GM12801 (cell line): Measurements from ENCODE around the gene TMEM35B.

ENCODE experiments used
- CTCF ChIP-seq: IDR thresholded peaks from one replicate; pipeline ENCODE4 v1.5.1; 2011; ENCODE audit warnings: control low read depth; ENCODE audit not compliant: insufficient read length; ENCODE audit errors: extremely low read depth

Gene TMEM35B

GRCh38 chr1:34984793-34985608, at the start of gene TMEM35B:
TSS of gene TMEM35B (minus strand) at chr1:34985347. CDS start at chr1:34985305, 42 bp downstream.
- no peak for TF ChIP-seq CTCF

DNA sequence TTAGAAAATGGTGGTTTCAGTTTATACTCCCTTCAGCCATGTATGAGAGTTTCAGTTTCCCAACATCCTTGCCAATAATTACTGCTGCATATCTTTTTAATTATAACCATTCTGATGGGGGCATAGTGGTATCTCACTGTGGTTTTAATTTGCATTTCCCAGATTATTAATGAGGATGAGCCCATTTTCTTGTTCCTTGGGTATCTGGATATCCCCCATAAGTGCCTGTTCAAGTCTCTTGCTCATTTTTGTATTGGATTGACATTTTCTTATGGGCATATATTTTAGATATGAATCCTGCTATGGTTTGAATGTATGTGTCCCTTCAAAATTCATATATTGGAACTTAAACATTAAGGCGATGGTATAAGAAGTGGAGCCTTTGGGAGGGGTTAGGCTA, 48.2 kb upstream of the TMEM35B start:
- TF ChIP-seq CTCF = no peak

GRCh38 chr1:35032384-35032739, 47.2 kb upstream of the TMEM35B start:
- no peak for TF ChIP-seq CTCF

- TF ChIP-seq CTCF = no peak
Measured at GRCh38 chr1:35030756-35031446, 45.8 kb upstream of the TMEM35B start.

DNA sequence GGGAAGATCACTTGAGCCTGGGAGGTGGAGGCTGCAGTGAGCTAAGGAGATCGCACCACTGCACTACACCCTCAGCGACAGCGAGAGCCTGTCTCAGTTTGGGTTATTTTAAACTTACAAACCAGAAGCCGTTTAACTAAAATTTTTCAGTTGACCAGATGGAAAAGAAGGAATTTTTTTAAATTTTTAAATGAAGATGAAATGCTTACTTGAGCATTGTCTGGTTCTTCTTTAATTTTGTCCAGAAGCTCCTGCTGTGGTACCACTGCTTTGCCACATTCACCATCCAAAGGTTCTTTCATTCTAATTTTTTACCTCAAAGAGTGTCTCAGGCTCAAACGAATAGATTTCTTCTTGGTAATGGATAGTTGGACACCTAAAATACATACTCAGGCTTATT, 45.2 kb upstream of the TMEM35B start:
- no peak for TF ChIP-seq CTCF

DNA sequence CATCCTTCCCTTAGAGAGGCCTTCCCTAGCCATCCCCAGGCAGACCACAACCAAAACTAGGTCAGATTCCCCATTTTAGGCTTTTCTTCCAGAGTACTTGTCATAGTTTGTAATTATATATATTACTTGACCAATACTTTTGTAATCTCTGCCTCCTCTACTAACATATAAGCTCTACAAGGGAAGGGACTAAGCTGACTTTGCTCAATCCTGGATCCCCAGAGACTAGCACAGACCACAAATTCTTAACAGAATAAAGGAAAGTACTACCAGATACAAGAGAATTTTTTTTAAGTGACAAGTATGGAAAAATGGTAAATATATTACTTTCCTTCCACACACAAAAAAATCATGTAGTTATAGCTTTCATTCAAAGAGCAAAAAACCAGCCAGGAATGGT, 44.6 kb upstream of the TMEM35B start:
- TF ChIP-seq CTCF = no peak

DNA sequence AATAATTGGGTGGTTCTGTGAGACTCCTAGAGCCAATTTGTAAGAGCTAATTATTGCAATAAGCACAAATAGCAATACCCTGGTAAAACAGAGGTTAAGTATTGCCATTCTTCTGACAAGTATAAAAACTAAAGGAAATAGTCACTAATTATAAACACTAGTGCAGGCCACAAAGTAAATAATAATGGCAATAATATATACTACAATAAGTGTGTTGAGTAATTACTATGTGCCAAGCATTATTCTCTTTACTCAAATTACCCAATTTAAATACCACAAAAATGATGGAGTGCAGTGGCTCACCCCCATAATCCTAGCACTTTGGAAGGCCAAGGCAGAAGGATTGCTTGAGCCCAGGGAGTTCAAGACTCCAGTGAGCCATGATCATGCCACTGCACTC, 31.3 kb upstream of the TMEM35B start:
- no peak for TF ChIP-seq CTCF
